Measurements from ENCODE around the gene SLC9A9.

SLC9A9 gene

DNA sequence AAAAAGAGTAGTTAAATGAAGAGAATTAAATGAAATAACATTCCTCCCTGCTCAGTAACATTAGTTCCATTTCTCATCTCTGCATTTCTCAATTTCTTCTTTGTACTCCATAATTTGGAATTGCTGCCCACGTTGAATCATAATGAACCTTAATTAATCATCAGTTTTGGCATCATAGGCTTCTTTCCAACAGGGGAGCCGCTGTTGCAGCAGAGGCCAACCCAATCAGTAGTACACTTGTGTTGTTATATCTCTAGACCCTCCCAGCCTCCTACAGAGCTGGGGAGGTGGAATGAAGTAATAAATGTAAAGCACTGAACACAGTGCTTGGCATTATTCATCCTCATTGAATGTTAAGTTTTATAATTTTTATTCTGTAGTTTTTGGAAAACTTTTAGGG, 488.0 kb downstream of the SLC9A9 start:
- peaks cover 0 to 4% of the 10 kb centered on the region in 2 donors for H3K36me3 ChIP-seq (ENCODE audit: control insufficient read depth in 1 of 2, insufficient read depth in 2 of 2, low read length in 2 of 2)
- H3K4me1 ChIP-seq (ENCODE audit: control insufficient read depth in 1 of 2, insufficient read depth in 2 of 2, low read length in 2 of 2) = no peaks in the 10 kb centered on the region
- peaks cover 0 to 3% of the 10 kb centered on the region in 2 donors for H3K9me3 ChIP-seq (ENCODE audit: control insufficient read depth in 1 of 2, low read length in 2 of 2)
- H3K27me3 ChIP-seq (ENCODE audit: low read depth, low read length) = no peaks in the 10 kb centered on the region
- no peak overlapping the region for H3K27ac ChIP-seq (ENCODE audit: low read length)
- no peak overlapping the region for H3K4me3 ChIP-seq (ENCODE audit: low read depth in 1 of 2, low read length in 2 of 2)

DNA sequence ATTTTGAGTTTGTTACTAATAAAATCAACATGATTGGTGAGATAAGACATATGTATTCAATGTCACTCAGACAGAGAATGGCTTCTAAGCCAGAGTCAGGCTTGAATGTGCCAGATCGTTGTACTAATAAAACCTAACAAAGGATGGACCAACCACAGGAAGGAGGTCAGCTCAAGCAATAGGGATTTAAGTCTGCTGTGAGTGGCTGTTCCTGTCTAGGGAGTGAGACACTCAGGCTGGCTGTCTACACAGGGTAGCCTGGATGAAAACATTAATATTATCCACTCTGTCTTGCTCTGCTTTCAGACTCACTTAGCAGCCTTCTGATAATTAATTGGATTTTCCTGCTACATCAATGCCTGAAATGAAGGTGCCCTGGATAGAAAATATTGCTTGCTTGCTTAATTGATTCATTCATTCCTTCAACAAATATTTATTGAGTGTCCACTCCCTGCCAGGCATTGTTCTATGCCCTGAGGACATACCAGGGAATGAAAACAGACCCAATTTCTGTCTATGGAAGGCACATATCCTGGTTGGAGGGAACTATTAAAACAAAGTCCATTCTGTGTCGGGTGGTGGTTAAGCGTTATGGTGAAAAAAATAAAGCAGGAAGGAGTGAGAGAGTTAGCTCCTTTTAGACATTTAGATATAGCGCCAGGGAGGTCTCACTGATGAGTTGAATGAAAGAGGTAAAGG, 489.3 kb downstream of the SLC9A9 start:
- H3K4me3 ChIP-seq (ENCODE audit: low read depth in 1 of 2, low read length in 2 of 2) = no peak overlapping the region

DNA sequence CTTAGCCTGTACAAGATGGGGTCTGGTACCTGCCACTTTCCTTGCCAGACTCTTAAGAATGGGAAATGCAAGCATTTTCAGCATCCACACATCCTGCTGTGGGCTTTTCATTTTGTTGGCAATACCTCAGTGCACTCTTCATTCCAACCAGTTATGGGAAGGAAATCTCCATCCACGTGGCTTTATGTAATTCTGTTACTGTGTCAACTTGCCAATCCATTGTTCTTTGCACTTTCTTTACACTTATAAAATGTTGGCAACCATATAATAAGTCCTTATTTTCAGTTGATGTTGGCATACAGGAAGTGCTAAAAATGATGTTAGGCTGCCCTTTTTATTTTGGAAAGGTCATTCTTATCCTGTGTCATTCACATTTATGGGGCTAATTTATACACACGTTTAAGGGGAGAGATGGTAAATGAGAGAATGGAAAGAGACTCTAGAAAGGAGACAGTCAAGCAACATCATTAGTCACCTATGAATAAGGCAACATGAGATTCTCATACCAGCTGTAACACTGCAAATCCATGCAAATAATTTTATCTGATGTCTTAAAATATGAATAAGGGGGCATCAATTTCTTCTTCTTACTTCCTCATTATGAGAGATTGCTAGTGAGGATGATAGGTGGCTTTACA, 490.0 kb downstream of the SLC9A9 start:
- H3K27ac ChIP-seq (ENCODE audit: low read length) = no peak overlapping the region
- H3K9me3 ChIP-seq (ENCODE audit: control insufficient read depth in 1 of 2, low read length in 2 of 2) = peaks cover 0 to 3% of the 10 kb centered on the region in 2 donors
- H3K36me3 ChIP-seq (ENCODE audit: control insufficient read depth in 1 of 2, insufficient read depth in 2 of 2, low read length in 2 of 2) = peaks cover 0 to 4% of the 10 kb centered on the region in 2 donors
- H3K4me1 ChIP-seq (ENCODE audit: control insufficient read depth in 1 of 2, insufficient read depth in 2 of 2, low read length in 2 of 2) = no peaks in the 10 kb centered on the region
- no peak overlapping the region for H3K4me3 ChIP-seq (ENCODE audit: low read depth in 1 of 2, low read length in 2 of 2)
- H3K27me3 ChIP-seq (ENCODE audit: low read depth, low read length) = no peaks in the 10 kb centered on the region

More for the DNA sequence above, 489.3 kb downstream of the SLC9A9 start:
- H3K4me1 ChIP-seq (ENCODE audit: control insufficient read depth in 1 of 2, insufficient read depth in 2 of 2, low read length in 2 of 2) = no peaks in the 10 kb centered on the region
- no peaks in the 10 kb centered on the region for H3K27me3 ChIP-seq (ENCODE audit: low read depth, low read length)
- H3K9me3 ChIP-seq (ENCODE audit: control insufficient read depth in 1 of 2, low read length in 2 of 2) = peaks cover 0 to 3% of the 10 kb centered on the region in 2 donors
- H3K27ac ChIP-seq (ENCODE audit: low read length) = no peak overlapping the region
- H3K36me3 ChIP-seq (ENCODE audit: control insufficient read depth in 1 of 2, insufficient read depth in 2 of 2, low read length in 2 of 2) = peaks cover 0 to 4% of the 10 kb centered on the region in 2 donors

DNA sequence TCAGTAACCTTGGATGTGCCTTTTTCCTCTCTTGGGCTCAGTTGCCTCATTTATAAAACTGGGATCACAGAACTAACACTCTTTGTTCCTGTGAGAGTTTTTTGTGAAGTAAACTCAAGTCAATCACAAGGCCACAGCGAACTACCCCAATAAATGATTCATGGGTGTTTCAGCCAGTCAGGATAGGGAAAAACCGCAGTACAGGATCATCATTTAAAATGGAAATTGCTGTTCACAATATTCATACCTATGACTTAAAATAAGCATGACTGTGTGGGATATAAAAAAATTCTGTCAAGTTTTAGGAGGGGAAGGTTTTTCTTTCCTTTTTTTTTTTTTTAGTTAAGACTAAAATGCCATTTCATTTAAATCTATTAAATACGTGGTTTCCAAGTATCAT, 490.6 kb downstream of the SLC9A9 start:
- Histone ChIP-seq H3K27me3 (ENCODE audit: low read depth, low read length) (no peaks in the 10 kb centered on the region), H3K27ac (ENCODE audit: low read length) (no peak overlapping the region), H3K4me1 (ENCODE audit: control insufficient read depth in 1 of 2, insufficient read depth in 2 of 2, low read length in 2 of 2) (no peaks in the 10 kb centered on the region), H3K4me3 (ENCODE audit: low read depth in 1 of 2, low read length in 2 of 2) (no peak overlapping the region), H3K9me3 (ENCODE audit: control insufficient read depth in 1 of 2, low read length in 2 of 2) (peaks cover 0 to 3% of the 10 kb centered on the region in 2 donors), H3K36me3 (ENCODE audit: control insufficient read depth in 1 of 2, insufficient read depth in 2 of 2, low read length in 2 of 2) (peaks cover 0 to 4% of the 10 kb centered on the region in 2 donors)

DNA sequence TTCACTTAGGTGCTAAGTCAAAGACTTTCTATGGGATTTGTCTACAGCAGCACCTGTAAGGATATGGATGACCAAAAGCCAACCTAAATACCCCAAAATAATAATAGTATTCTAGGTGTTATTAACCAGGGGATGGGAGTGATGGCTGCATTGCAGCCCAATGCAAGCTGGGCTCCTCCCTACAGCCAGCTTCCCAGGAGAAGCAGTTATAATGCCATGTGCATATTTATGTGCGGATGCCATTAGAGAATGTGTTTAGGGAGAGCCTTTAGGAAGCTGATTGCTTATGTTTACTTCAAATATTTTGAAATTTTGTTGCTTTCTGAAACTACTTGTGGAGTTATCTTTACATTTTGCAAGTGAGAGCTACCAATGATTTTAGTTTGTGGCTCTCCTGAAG, 491.4 kb downstream of the SLC9A9 start:
- H3K36me3 ChIP-seq (ENCODE audit: control insufficient read depth in 1 of 2, insufficient read depth in 2 of 2, low read length in 2 of 2) = peaks cover 0 to 4% of the 10 kb centered on the region in 2 donors

DNA sequence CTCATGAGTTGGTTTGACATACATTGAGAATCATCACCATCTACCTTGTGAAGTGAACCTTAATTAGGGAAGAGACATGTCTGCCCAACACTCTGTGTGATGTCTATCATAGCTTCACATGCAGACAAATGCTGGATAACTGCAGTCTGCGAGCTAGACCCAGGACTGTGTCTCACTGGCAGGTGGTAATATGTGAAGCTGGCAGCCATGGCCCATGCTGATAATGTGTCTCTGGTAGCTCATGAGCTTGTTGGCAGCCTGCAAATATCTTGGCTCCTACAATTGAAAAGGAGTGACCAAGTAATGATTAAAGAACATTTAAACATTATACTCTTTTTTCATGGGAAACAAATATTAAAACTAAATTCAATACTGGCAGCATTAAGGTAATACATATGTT, 493.9 kb downstream of the SLC9A9 start:
- no peaks in the 10 kb centered on the region for H3K36me3 ChIP-seq (ENCODE audit: control insufficient read depth in 1 of 2, insufficient read depth in 2 of 2, low read length in 2 of 2)
- no peaks in the 10 kb centered on the region for H3K9me3 ChIP-seq (ENCODE audit: control insufficient read depth in 1 of 2, low read length in 2 of 2)
- no peaks in the 10 kb centered on the region for H3K27me3 ChIP-seq (ENCODE audit: low read depth, low read length)
- H3K4me3 ChIP-seq (ENCODE audit: low read depth in 1 of 2, low read length in 2 of 2) = no peak overlapping the region
- H3K27ac ChIP-seq (ENCODE audit: low read length) = no peak overlapping the region
- no peaks in the 10 kb centered on the region for H3K4me1 ChIP-seq (ENCODE audit: control insufficient read depth in 1 of 2, insufficient read depth in 2 of 2, low read length in 2 of 2)

More for the DNA sequence above, 491.4 kb downstream of the SLC9A9 start:
- Histone ChIP-seq H3K27me3 (ENCODE audit: low read depth, low read length) (no peaks in the 10 kb centered on the region), H3K27ac (ENCODE audit: low read length) (no peak overlapping the region), H3K4me1 (ENCODE audit: control insufficient read depth in 1 of 2, insufficient read depth in 2 of 2, low read length in 2 of 2) (no peaks in the 10 kb centered on the region), H3K9me3 (ENCODE audit: control insufficient read depth in 1 of 2, low read length in 2 of 2) (peaks cover 0 to 3% of the 10 kb centered on the region in 2 donors), H3K4me3 (ENCODE audit: low read depth in 1 of 2, low read length in 2 of 2) (no peak overlapping the region)

DNA sequence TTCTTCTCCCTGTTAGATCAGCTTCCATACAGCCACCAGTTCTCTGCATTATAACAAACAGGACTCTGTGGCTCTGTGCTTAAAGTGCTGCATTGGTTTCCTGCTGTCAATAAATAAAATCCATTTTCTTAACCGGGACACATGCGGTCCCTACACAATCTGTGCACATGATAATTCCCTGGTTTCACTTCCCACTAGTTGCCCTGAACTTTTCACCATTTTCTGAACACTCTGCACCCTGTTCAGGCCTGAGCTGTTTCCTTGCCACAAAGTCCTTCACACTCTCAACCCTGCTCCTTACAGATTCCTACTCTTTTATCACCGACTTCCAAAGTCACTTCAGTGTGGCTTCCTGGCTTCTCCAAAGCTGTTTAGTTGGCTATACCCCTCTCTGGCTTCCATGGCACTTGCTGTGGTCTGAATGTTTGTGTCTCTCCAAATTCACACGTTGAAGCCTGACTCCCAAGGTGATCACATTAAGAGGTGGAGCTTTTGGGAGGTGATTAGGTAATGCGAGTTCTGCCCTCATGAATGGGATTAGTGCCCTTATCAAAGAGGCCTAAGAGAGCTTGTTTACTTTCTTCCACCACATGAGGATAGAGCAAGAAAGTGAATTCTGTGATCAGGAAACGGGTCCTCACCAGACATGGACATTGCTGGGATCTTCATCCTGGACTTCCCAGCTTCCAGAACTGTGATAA, 495.3 kb downstream of the SLC9A9 start:
- no peak overlapping the region for H3K4me3 ChIP-seq (ENCODE audit: low read depth in 1 of 2, low read length in 2 of 2)
- H3K27ac ChIP-seq (ENCODE audit: low read length) = no peak overlapping the region

DNA sequence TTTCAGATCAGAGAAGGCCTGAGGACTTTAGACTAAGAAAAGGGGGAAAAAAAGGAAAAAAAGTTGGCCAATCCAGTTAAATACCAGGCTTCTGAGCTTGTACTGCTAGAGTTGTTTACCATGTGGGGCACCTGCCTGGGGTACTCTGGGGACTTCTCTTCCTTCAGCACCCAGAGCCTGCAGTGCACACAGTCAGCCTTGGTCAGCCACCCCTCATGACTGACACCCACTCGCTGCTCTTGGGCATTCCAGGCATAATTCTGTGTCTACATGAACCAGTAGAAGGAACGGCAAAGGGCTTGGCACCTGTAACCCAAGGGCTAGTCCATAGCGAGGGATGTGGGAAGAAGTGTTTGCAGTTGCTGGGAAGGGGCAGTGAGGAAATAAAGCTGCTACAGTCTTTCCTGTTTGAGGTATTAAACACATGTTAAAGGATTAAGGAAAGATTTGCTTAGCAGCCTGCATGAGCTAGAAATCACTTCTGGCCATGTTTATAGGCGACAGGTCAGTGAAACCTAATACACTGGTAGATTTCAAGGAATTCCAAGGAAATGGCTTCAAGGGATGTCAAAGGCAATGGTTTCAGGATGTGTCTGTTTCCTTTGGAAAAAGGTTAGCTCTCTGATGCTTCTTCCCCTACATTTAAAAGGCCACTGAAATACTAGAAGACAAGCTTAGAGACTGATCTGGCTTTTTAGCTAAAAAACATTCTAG, 496.2 kb downstream of the SLC9A9 start:
- no peaks in the 10 kb centered on the region for H3K36me3 ChIP-seq (ENCODE audit: control insufficient read depth in 1 of 2, insufficient read depth in 2 of 2, low read length in 2 of 2)
- no peaks in the 10 kb centered on the region for H3K4me1 ChIP-seq (ENCODE audit: control insufficient read depth in 1 of 2, insufficient read depth in 2 of 2, low read length in 2 of 2)
- H3K27me3 ChIP-seq (ENCODE audit: low read depth, low read length) = no peaks in the 10 kb centered on the region
- no peak overlapping the region for H3K27ac ChIP-seq (ENCODE audit: low read length)
- H3K9me3 ChIP-seq (ENCODE audit: control insufficient read depth in 1 of 2, low read length in 2 of 2) = no peaks in the 10 kb centered on the region
- H3K4me3 ChIP-seq (ENCODE audit: low read depth in 1 of 2, low read length in 2 of 2) = no peak overlapping the region

More for the DNA sequence above, 495.3 kb downstream of the SLC9A9 start:
- Histone ChIP-seq H3K4me1 (ENCODE audit: control insufficient read depth in 1 of 2, insufficient read depth in 2 of 2, low read length in 2 of 2) (no peaks in the 10 kb centered on the region), H3K9me3 (ENCODE audit: control insufficient read depth in 1 of 2, low read length in 2 of 2) (no peaks in the 10 kb centered on the region), H3K27me3 (ENCODE audit: low read depth, low read length) (no peaks in the 10 kb centered on the region), H3K36me3 (ENCODE audit: control insufficient read depth in 1 of 2, insufficient read depth in 2 of 2, low read length in 2 of 2) (no peaks in the 10 kb centered on the region)

DNA sequence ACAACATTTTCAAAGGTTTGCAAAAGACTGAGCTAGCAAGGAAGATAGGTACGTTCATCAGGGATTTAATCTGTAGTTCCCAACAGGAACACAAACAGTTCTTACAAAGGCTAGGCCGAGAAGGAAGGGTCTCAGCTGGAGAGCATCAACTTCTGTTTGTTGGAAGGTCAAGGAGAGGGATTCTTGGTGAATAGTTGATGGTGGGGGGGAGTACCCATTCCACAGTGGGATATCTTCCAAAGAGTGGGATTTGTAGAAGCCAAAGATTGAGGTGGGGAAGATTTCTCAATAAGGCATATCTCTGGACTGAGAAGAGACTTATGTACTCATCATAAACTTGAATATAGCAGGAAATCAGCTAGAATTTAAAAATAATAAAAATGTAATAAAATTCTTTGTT, 496.9 kb downstream of the SLC9A9 start:
- Histone ChIP-seq H3K4me1 (ENCODE audit: control insufficient read depth in 1 of 2, insufficient read depth in 2 of 2, low read length in 2 of 2) (no peaks in the 10 kb centered on the region), H3K27ac (ENCODE audit: low read length) (no peak overlapping the region), H3K27me3 (ENCODE audit: low read depth, low read length) (no peaks in the 10 kb centered on the region), H3K4me3 (ENCODE audit: low read depth in 1 of 2, low read length in 2 of 2) (no peak overlapping the region), H3K36me3 (ENCODE audit: control insufficient read depth in 1 of 2, insufficient read depth in 2 of 2, low read length in 2 of 2) (no peaks in the 10 kb centered on the region), H3K9me3 (ENCODE audit: control insufficient read depth in 1 of 2, low read length in 2 of 2) (no peaks in the 10 kb centered on the region)

DNA sequence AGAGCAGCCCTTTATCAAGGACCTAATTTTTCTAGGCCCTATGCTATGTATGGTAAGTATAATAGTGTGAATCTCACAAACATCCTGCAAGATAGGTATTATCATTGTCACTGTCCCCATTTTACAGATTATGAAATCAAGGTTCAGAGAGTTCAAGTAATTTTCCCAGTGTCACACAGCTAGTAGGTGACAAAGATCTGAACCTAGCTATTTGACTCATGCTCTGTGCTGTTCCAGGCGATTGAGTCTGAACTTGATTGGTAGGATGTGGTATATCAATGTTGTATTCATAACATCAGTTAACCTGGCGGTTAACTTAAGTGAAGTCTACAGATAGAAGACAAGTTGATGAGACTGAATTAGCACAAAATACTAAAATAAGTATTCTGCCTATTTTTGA, 498.8 kb downstream of the SLC9A9 start:
- no peaks in the 10 kb centered on the region for H3K36me3 ChIP-seq (ENCODE audit: control insufficient read depth in 1 of 2, insufficient read depth in 2 of 2, low read length in 2 of 2)
- no peaks in the 10 kb centered on the region for H3K9me3 ChIP-seq (ENCODE audit: control insufficient read depth in 1 of 2, low read length in 2 of 2)
- H3K27ac ChIP-seq (ENCODE audit: low read length) = no peak overlapping the region
- H3K27me3 ChIP-seq (ENCODE audit: low read depth, low read length) = no peaks in the 10 kb centered on the region
- H3K4me3 ChIP-seq (ENCODE audit: low read depth in 1 of 2, low read length in 2 of 2) = no peak overlapping the region
- no peaks in the 10 kb centered on the region for H3K4me1 ChIP-seq (ENCODE audit: control insufficient read depth in 1 of 2, insufficient read depth in 2 of 2, low read length in 2 of 2)
